Tibial nerve (tissue), 4 donors: Measurements from ENCODE around the gene STYK1. TPM values are rescaled to one million over a fixed set of nuclear protein-coding genes. Genes with fewer than 3 reads are reported as not detected.
"Not testable (repeated sequence)": the region's sequence is repeated elsewhere in the genome, so short reads cannot be mapped to it uniquely, and the experiment has no call there.

ENCODE experiments used
- DNase-seq, 2 donors: peaks; one replicate each; pipeline ENCODE4 v3.0.0-alpha.2; 2019; ENCODE audit warnings: low spot score in 2 of 2
- H3K27ac ChIP-seq, 4 donors: fragments of 200-600 bp; sonication (generic) in 3 of 4; one replicate each; pipeline ENCODE4 v1.5.1; 2017 to 2019; ENCODE audit warnings: mild to moderate bottlenecking in 1 of 4
- H3K27me3 ChIP-seq, 2 donors: fragments of 200-600 bp; sonication (generic) in 1 of 2; one replicate each; pipeline versions ENCODE4 v1.5.1 to v1.6.0; 2017 to 2019
- H3K36me3 ChIP-seq, 3 donors: fragments of 200-600 bp; sonication (generic); one replicate each; pipeline ENCODE4 v1.5.1; 2018 to 2019
- H3K4me1 ChIP-seq, 4 donors: fragments of 200-600 bp; sonication (generic) in 3 of 4; one replicate each; pipeline ENCODE4 v1.5.1; 2017 to 2019
- H3K4me3 ChIP-seq, 4 donors: fragments of 200-600 bp; sonication (generic) in 3 of 4; one replicate each; pipeline ENCODE4 v1.5.1; 2017 to 2019; ENCODE audit warnings: mild to moderate bottlenecking in 1 of 4, moderate library complexity in 1 of 4
- H3K9me3 ChIP-seq, 4 donors: fragments of 200-600 bp; sonication (generic) in 3 of 4; one replicate each; pipeline ENCODE4 v1.5.1; 2017 to 2019
- CTCF ChIP-seq, 5 experiments: fragments of 200-600 bp in 3 of 5; fragments of 450-650 bp in 2 of 5; sonication (generic) in 3 of 5; IDR thresholded peaks; one replicate each; pipeline ENCODE4 v1.5.1; 2016 to 2019; ENCODE audit warnings: antibody characterized with exemption in 5 of 5, mild to moderate bottlenecking in 3 of 5, moderate library complexity in 2 of 5
- EP300 ChIP-seq, 2 donors: sonication (generic); formaldehyde crosslinking; IDR thresholded peaks; one replicate each; pipeline ENCODE4 v1.6.1; 2017; ENCODE audit warnings: antibody characterized with exemption in 2 of 2, mild to moderate bottlenecking in 1 of 2
- WGBS, 2 donors: methylation state at CpG; one replicate each; pipeline ENCODE4 v1.1.5; 2018; 5-methylcytosine and 5-hydroxymethylcytosine counted together
- total RNA-seq, 4 donors: library from RNA; depleted of rRNA; stranded (reverse); fragments of >200 nt; gene quantifications; one replicate each; pipeline ENCODE4 v1.1.0, GENCODE V29; 2016

Gene STYK1
- total RNA-seq, 4 donors from 2014 or later: 0.44 TPM; not detected in 3

- DNase-seq: no peak
- H3K27ac ChIP-seq: no peak overlapping the region
- 52 to 64% methylated on average over 2 of the region's 2 CpGs for WGBS, 2 donors
- H3K36me3 ChIP-seq: no peaks in the 10 kb centered on the region
- H3K4me1 ChIP-seq: no peaks in the 10 kb centered on the region
- H3K27me3 ChIP-seq: no peaks in the 10 kb centered on the region
- no peak overlapping the region for H3K4me3 ChIP-seq
- H3K9me3 ChIP-seq: no peaks in the 10 kb centered on the region
- TF ChIP-seq EP300 (IDR thresholded peaks at IDR 0.05): no peak
These were observed 99.5 kb downstream of the STYK1 start for GRCh38 chr12:10574307-10574706.

- not testable (repeated sequence) for H3K36me3 ChIP-seq, H3K9me3 ChIP-seq, H3K27ac ChIP-seq, H3K4me1 ChIP-seq, DNase-seq, H3K4me3 ChIP-seq, H3K27me3 ChIP-seq
- WGBS, 2 donors: 45 to 62% methylated on average over 3 of the region's 3 CpGs
These were observed 101.8 kb downstream of the STYK1 start for GRCh38 chr12:10572021-10572490.

- H3K27me3 ChIP-seq: peaks cover 0 to 3% of the 10 kb centered on the region in 2 donors
- no peak for DNase-seq
- H3K36me3 ChIP-seq: no peaks in the 10 kb centered on the region
- 81 to 84% methylated on average over 11 of the region's 11 CpGs for WGBS, 2 donors
- no peaks in the 10 kb centered on the region for H3K4me1 ChIP-seq
- TF ChIP-seq EP300 (IDR thresholded peaks at IDR 0.05) (no peak), CTCF (IDR thresholded peaks at IDR 0.05) (no peak)
- no peak overlapping the region for H3K27ac ChIP-seq
- H3K9me3 ChIP-seq: no peaks in the 10 kb centered on the region
- no peak overlapping the region for H3K4me3 ChIP-seq
These were observed 102.7 kb downstream of the STYK1 start for GRCh38 chr12:10571141-10571540.

Other genes starting within 250 kb of the STYK1 start
- gene KLRC2, start 238.0 kb downstream of the STYK1 start, total RNA-seq: not detected
- gene KLRC1, start 220.7 kb downstream of the STYK1 start, total RNA-seq: not detected
- under 1 TPM in 1 of 4 donors, not detected in 3; 0.42 TPM for gene EIF2S3B, start 168.2 kb downstream of the STYK1 start, total RNA-seq
- gene MAGOHB, start 60.4 kb downstream of the STYK1 start, total RNA-seq: 10 to 100 TPM in 3 of 4 donors, 1 to 10 TPM in 1; 6.5 to 24.5 (median 17.1) TPM
- gene YBX3, start 49.3 kb upstream of the STYK1 start, total RNA-seq: 100 to 1,000 TPM; 264 to 714 (median 382) TPM
- gene TAS2R7, start 128.6 kb upstream of the STYK1 start, total RNA-seq: 1 to 10 TPM in 1 of 4 donors, not detected in 3; 1.5 TPM
- not detected for gene TAS2R8, start 133.2 kb upstream of the STYK1 start, total RNA-seq
- gene TAS2R9, start 136.1 kb upstream of the STYK1 start, total RNA-seq: not detected
- gene TAS2R10, start 152.3 kb upstream of the STYK1 start, total RNA-seq: 1 to 10 TPM in 2 of 4 donors, under 1 TPM in 1, not detected in 1; 0.59 to 1.7 (median 1.5) TPM
- gene PRR4, start 175.4 kb upstream of the STYK1 start, total RNA-seq: 10 to 100 TPM in 1 of 4 donors, 1 to 10 TPM in 3; 2.2 to 11.4 (median 6.2) TPM
- 10 to 100 TPM; 45.1 to 54.3 (median 52.4) TPM for gene PRH1, start 210.2 kb upstream of the STYK1 start, total RNA-seq
- gene TAS2R13, start 235.5 kb upstream of the STYK1 start, total RNA-seq: 10 to 100 TPM in 1 of 4 donors, 1 to 10 TPM in 3; 1.8 to 11.6 (median 3.0) TPM